Measurements from ENCODE around the gene TPR. TPM values are rescaled to one million over a fixed set of nuclear protein-coding genes. Genes with fewer than 3 reads are reported as not detected.

The TPR gene
- total and polyA plus RNA-seq, 2 donors (not counting 1 experiment from before 2014, with no cell fraction given), result 30.0 to 141 TPM

GRCh38 chr1:186390925-186391324, 15.9 kb upstream of the TPR start:
- Histone ChIP-seq H4K20me1 (ENCODE audit: control insufficient read depth, insufficient read depth, low read length, poor library complexity, severe bottlenecking) (no peaks in the 10 kb centered on the region), H3K27me3 (replicated peaks in 1 of 4; ENCODE audit: control extremely low read depth in 1 of 4, control insufficient read depth in 3 of 4, insufficient read depth in 4 of 4, low read length in 3 of 4) (no peaks in the 10 kb centered on the region), H3K9ac (ENCODE audit: low read length) (no peak overlapping the region), H3K4me2 (replicated peaks; ENCODE audit: low read depth, low read length, poor library complexity, severe bottlenecking) (no peak overlapping the region), H3K79me2 (ENCODE audit: control insufficient read depth, insufficient read depth, low read length) (no peaks in the 10 kb centered on the region), H3K27ac (ENCODE audit: low read length in 2 of 2) (no peak overlapping the region), H3K4me3 (ENCODE audit: control extremely low read depth in 1 of 5, extremely low read depth in 1 of 5, insufficient read depth in 1 of 5, low read depth in 2 of 5, low read length in 4 of 5) (no peak overlapping the region), H3K36me3 (replicated peaks in 1 of 2; ENCODE audit: control extremely low read depth in 1 of 2, control insufficient read depth in 1 of 2, extremely low read depth in 1 of 2, insufficient read depth in 2 of 2, low read length in 1 of 2) (peaks cover 13 to 57% of the 10 kb centered on the region in 2 experiments), H3K9me3 (ENCODE audit: control extremely low read depth in 1 of 3, control insufficient read depth in 2 of 3, insufficient read depth in 1 of 3, low read length in 2 of 3) (no peaks in the 10 kb centered on the region), H2AFZ (ENCODE audit: insufficient read depth, low read depth, low read length, poor library complexity, severe bottlenecking) (no peak overlapping the region), H3K4me1 (ENCODE audit: control insufficient read depth in 2 of 2, insufficient read depth in 2 of 2, low read length in 2 of 2) (no peaks in the 10 kb centered on the region)
- Mint-ChIP-seq H3K4me1 (no peaks in the 10 kb centered on the region), H3K4me3 (no peak overlapping the region), H3K27ac (no peak overlapping the region), H3K27me3 (no peaks in the 10 kb centered on the region), H3K9me3 (ENCODE audit: insufficient read depth) (no peaks in the 10 kb centered on the region)
- no peak for TF ChIP-seq EZH2 (IDR thresholded peaks at IDR 0.05; ENCODE audit: borderline replicate concordance, insufficient read depth, low read depth, low read length, poor library complexity, severe bottlenecking)
- TF ChIP-seq, protein P1, sequence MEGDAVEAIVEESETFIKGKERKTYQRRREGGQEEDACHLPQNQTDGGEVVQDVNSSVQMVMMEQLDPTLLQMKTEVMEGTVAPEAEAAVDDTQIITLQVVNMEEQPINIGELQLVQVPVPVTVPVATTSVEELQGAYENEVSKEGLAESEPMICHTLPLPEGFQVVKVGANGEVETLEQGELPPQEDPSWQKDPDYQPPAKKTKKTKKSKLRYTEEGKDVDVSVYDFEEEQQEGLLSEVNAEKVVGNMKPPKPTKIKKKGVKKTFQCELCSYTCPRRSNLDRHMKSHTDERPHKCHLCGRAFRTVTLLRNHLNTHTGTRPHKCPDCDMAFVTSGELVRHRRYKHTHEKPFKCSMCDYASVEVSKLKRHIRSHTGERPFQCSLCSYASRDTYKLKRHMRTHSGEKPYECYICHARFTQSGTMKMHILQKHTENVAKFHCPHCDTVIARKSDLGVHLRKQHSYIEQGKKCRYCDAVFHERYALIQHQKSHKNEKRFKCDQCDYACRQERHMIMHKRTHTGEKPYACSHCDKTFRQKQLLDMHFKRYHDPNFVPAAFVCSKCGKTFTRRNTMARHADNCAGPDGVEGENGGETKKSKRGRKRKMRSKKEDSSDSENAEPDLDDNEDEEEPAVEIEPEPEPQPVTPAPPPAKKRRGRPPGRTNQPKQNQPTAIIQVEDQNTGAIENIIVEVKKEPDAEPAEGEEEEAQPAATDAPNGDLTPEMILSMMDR (IDR thresholded peaks at IDR 0.05), result no peak
- intact Hi-C loops (cut with micrococcal nuclease), result no loop called here
- no peak for DNase-seq
- POLR2A ChIA-PET, result no interaction called here
- no peak for ATAC-seq (ENCODE audit: low read depth)
- no CpG with 5 or more reads among the region's 1 CpG for WGBS (ENCODE audit: insufficient coverage)
- CTCF ChIA-PET, result interaction anchor here (1.0 kb wide), 1 partner anchor 10 kb away, joined by 3 read pairs; no protein-coding TSS in a partner anchor

GRCh38 chr1:186386725-186387383, 11.8 kb upstream of the TPR start:
- no CpG with 5 or more reads among the region's 3 CpGs for WGBS (ENCODE audit: insufficient coverage)
- H3K27ac ChIP-seq (ENCODE audit: low read length in 2 of 2), result no peak overlapping the region
- intact Hi-C loops (cut with micrococcal nuclease), result no loop called here
- Mint-ChIP-seq H3K4me3 (no peak overlapping the region), H3K27me3 (no peaks in the 10 kb centered on the region), H3K9me3 (ENCODE audit: insufficient read depth) (no peaks in the 10 kb centered on the region), H3K4me1 (no peaks in the 10 kb centered on the region), H3K27ac (no peak overlapping the region)
- H2AFZ ChIP-seq (ENCODE audit: insufficient read depth, low read depth, low read length, poor library complexity, severe bottlenecking), result no peak overlapping the region
- CTCF ChIA-PET, result no interaction called here
- no peaks in the 10 kb centered on the region for H3K79me2 ChIP-seq (ENCODE audit: control insufficient read depth, insufficient read depth, low read length)
- POLR2A ChIA-PET, result no interaction called here
- no peak for DNase-seq
- no peak overlapping the region for H3K4me2 ChIP-seq (replicated peaks; ENCODE audit: low read depth, low read length, poor library complexity, severe bottlenecking)
- H3K4me1 ChIP-seq (ENCODE audit: control insufficient read depth in 2 of 2, insufficient read depth in 2 of 2, low read length in 2 of 2), result no peaks in the 10 kb centered on the region
- H3K36me3 ChIP-seq (replicated peaks in 1 of 2; ENCODE audit: control extremely low read depth in 1 of 2, control insufficient read depth in 1 of 2, extremely low read depth in 1 of 2, insufficient read depth in 2 of 2, low read length in 1 of 2), result peaks cover 16 to 41% of the 10 kb centered on the region in 2 experiments
- H3K27me3 ChIP-seq (replicated peaks in 1 of 4; ENCODE audit: control extremely low read depth in 1 of 4, control insufficient read depth in 3 of 4, insufficient read depth in 4 of 4, low read length in 3 of 4), result no peaks in the 10 kb centered on the region
- no peaks in the 10 kb centered on the region for H4K20me1 ChIP-seq (ENCODE audit: control insufficient read depth, insufficient read depth, low read length, poor library complexity, severe bottlenecking)
- ATAC-seq (ENCODE audit: low read depth), result no peak
- no peak for TF ChIP-seq EZH2 (IDR thresholded peaks at IDR 0.05; ENCODE audit: borderline replicate concordance, insufficient read depth, low read depth, low read length, poor library complexity, severe bottlenecking)
- TF ChIP-seq, protein P1 (IDR thresholded peaks at IDR 0.05), result no peak
- H3K9me3 ChIP-seq (ENCODE audit: control extremely low read depth in 1 of 3, control insufficient read depth in 2 of 3, insufficient read depth in 1 of 3, low read length in 2 of 3), result no peaks in the 10 kb centered on the region
- H3K9ac ChIP-seq (ENCODE audit: low read length), result no peak overlapping the region
- no peak overlapping the region for H3K4me3 ChIP-seq (ENCODE audit: control extremely low read depth in 1 of 5, extremely low read depth in 1 of 5, insufficient read depth in 1 of 5, low read depth in 2 of 5, low read length in 4 of 5)

All from B cell (primary cell).